Subcutaneous abdominal adipose tissue (tissue), 5 donors: Measurements from ENCODE around the gene GALNS.

ENCODE experiments used
- H3K27ac ChIP-seq: one replicate; pipeline ENCODE4 v1.7.0; 2013; ENCODE audit warnings: low read depth, mild to moderate bottlenecking, inconsistent platforms, low read length, moderate library complexity
- H3K27me3 ChIP-seq, 5 donors: one replicate each; pipeline ENCODE4 v1.7.0; 2013; ENCODE audit warnings: low read length in 5 of 5, inconsistent platforms in 1 of 5; ENCODE audit not compliant: control insufficient read depth in 5 of 5, insufficient read depth in 4 of 5
- H3K36me3 ChIP-seq, 5 donors: one replicate each; pipeline ENCODE4 v1.7.0; 2013; ENCODE audit warnings: low read length in 5 of 5; ENCODE audit not compliant: control insufficient read depth in 5 of 5, insufficient read depth in 5 of 5
- H3K4me1 ChIP-seq, 5 donors: one replicate each; pipeline ENCODE4 v1.7.0; 2013; ENCODE audit warnings: low read length in 5 of 5, mild to moderate bottlenecking in 3 of 5, moderate library complexity in 1 of 5; ENCODE audit not compliant: control insufficient read depth in 5 of 5, insufficient read depth in 5 of 5
- H3K4me3 ChIP-seq, 5 donors: one replicate each; pipeline ENCODE4 v1.7.0; 2013; ENCODE audit warnings: low read length in 5 of 5, low read depth in 1 of 5
- H3K9ac ChIP-seq, 5 donors: one replicate each; pipeline ENCODE4 v1.7.0; 2013; ENCODE audit warnings: low read length in 5 of 5, mild to moderate bottlenecking in 4 of 5, moderate library complexity in 3 of 5
- H3K9me3 ChIP-seq, 5 donors: one replicate each; pipeline ENCODE4 v1.7.0; 2013; ENCODE audit warnings: low read length in 5 of 5; ENCODE audit not compliant: control insufficient read depth in 5 of 5
- donor health status: healthy.
- donor health status: healthy.
- donor health status: healthy.
- donor health status: healthy.
- donor health status: healthy.

Gene GALNS

DNA sequence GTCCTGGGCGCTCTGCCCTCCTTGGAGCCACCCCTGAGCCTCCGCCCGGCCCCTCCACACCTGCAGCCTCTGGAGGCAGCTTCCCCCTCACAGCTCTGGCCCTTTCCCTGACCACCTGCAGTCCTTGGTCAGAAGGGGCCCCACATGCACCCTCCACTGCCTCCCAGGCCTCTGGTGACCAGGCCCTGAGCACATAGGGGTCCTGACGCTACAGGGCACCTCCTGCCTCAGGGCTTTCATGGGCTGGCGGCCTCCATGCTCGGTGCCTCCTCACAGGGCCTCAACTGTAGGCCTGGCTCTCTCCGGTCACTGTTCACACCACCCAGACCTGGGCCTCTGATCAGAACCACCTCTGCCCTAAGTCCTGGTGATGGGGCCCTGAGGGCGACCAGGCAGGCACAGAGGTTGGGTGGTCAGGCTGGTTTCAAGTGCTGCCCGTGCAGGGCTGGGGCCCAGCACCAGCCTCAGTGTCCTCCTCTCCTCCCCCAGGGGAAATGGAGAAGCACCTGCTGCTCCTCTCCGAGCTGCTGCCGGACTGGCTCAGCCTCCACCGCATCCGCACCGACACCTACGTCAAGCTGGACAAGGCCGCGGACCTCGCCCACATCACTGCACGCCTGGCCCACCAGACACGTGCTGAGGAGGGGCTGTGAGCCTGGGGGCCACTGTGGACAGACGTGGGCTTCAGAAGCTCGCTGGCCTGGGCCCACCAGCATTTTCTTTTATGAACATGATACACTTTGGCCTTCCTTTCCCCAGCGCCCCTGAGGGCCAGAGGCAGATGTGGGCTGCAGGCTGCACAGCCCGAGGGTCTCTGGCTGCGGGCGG lies 48.9 kb downstream of the GALNS start:
- Histone ChIP-seq H3K9ac (no peak overlapping the region), H3K4me3 (no peak overlapping the region), H3K27ac (no peak overlapping the region), H3K27me3 (peaks cover 0 to 4% (median 4%) of the 10 kb centered on the region in 5 donors), H3K4me1 (peaks cover 6 to 52% (median 41%) of the 10 kb centered on the region in 5 donors), H3K36me3 (peaks cover 0 to 24% (median 15%) of the 10 kb centered on the region in 5 donors), H3K9me3 (no peaks in the 10 kb centered on the region)

DNA sequence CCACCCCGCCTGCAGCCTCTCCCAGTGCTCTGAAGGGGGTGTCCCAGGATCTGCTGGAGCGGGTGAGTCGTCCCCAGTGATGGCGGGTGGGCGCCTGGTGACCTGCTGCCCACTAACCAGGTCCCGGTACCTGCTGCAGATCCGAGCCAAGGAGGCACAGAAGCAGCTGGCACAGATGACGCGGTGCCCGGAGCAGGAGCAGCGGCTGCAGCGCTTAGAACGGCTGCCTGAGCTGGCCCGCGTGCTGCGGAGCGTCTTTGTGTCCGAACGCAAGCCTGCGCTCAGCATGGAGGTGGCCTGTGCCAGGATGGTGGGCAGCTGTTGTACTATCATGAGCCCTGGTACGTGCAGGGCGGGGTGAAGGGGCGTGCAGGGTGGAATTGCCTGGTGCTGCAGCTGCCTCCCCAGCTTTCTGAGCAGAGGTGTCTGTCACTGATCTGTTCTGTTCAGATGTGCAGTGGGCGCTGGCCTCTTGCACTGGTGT lies 49.6 kb downstream of the GALNS start:
- no peaks in the 10 kb centered on the region for H3K9me3 ChIP-seq
- H3K4me3 ChIP-seq: no peak overlapping the region
- no peak overlapping the region for H3K27ac ChIP-seq
- H3K36me3 ChIP-seq: peaks cover 0 to 24% (median 15%) of the 10 kb centered on the region in 5 donors
- peaks cover 6 to 52% (median 42%) of the 10 kb centered on the region in 5 donors for H3K4me1 ChIP-seq
- H3K9ac ChIP-seq: no peak overlapping the region
- peaks cover 0 to 4% (median 4%) of the 10 kb centered on the region in 5 donors for H3K27me3 ChIP-seq

DNA sequence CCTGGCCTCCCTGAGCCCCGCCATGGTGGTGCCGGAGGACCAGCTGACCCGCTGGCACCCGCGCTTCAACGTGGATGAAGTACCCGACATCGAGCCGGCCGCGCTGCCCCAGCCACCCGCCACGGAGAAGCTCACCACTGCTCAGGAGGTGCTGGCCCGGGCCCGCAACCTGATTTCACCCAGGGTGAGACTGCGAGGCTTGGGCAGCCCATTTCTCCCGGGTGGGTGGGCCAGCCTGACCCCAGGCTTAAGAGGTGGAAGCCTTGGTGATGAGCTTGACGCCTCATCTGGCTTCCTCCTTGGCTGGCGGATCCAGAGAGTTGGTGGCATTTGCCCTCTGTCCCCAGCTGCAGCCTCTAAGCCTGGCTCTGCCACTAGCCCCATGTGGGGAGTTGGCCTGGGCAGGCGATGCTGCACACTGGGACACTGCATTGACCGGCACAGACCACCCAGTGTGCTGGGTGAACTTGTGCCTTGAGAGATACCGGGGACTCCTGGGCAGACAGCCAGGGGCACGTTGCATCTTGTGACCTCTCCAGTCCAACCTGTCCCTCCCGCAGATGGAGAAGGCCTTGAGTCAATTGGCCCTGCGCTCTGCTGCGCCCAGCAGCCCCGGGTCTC lies 50.1 kb downstream of the GALNS start:
- peaks cover 6 to 53% (median 40%) of the 10 kb centered on the region in 5 donors for H3K4me1 ChIP-seq
- no peak overlapping the region for H3K4me3 ChIP-seq
- H3K9me3 ChIP-seq: no peaks in the 10 kb centered on the region
- H3K27me3 ChIP-seq: peaks cover 0 to 4% (median 4%) of the 10 kb centered on the region in 5 donors
- H3K9ac ChIP-seq: no peak overlapping the region
- H3K27ac ChIP-seq: no peak overlapping the region
- peaks cover 0 to 24% (median 15%) of the 10 kb centered on the region in 5 donors for H3K36me3 ChIP-seq

DNA sequence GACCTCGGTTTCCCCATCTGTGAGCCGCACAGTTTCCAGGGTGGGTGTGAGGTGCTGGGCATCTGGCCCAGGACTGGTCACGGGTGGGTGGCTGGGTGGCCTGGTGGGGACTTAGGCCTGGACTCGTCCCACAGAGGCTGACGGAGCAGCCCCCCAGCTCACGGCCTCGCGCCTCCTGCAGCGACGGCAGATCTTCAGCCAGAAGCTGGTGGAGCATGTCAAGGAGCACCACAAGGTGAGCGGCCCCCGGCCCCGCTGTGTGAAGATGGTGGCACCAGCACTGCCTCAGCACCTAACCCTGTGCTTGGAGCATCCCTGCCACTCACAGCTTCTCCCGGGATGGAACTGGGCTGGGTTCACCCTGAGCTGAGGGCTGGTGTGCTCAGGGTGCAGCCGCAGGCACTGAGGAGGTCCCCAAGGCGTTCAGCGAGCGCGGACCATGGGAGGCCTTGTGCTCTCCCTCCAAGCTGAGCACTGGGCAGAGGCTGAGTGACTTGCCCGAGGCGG lies 50.8 kb downstream of the GALNS start:
- Histone ChIP-seq H3K4me3 (no peak overlapping the region), H3K27ac (no peak overlapping the region), H3K9me3 (no peaks in the 10 kb centered on the region), H3K9ac (no peak overlapping the region), H3K27me3 (peaks cover 0 to 4% (median 4%) of the 10 kb centered on the region in 5 donors), H3K4me1 (peaks cover 6 to 46% (median 33%) of the 10 kb centered on the region in 5 donors), H3K36me3 (peaks cover 0 to 24% (median 15%) of the 10 kb centered on the region in 5 donors)

DNA sequence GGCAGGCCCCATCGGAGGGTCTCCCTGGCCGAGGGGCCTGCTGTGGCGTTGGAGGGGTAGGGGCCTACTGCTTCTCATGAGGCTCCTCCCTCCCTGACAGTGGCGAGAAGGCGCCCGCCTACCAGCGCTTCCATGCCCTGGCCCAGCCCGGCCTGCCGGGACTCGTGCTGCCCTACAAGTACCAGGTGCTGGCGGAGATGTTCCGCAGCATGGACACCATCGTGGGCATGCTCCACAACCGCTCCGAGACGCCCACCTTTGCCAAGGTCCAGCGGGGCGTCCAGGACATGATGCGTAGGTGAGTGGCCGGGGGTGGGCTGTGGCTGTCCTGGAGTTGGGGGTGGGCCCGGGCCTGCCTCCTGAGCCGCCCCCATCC lies 51.4 kb downstream of the GALNS start:
- peaks cover 0 to 24% (median 15%) of the 10 kb centered on the region in 5 donors for H3K36me3 ChIP-seq
- H3K9ac ChIP-seq: no peak overlapping the region
- H3K27ac ChIP-seq: no peak overlapping the region
- H3K4me3 ChIP-seq: no peak overlapping the region
- H3K9me3 ChIP-seq: no peaks in the 10 kb centered on the region
- peaks cover under 1 to 40% (median 27%) of the 10 kb centered on the region in 5 donors for H3K4me1 ChIP-seq
- peaks cover 0 to 4% (median 4%) of the 10 kb centered on the region in 5 donors for H3K27me3 ChIP-seq

- H3K9ac ChIP-seq: no peak overlapping the region
- H3K4me1 ChIP-seq: peaks cover 0 to 34% (median 21%) of the 10 kb centered on the region in 5 donors
- H3K4me3 ChIP-seq: no peak overlapping the region
- H3K27ac ChIP-seq: no peak overlapping the region
- H3K36me3 ChIP-seq: peaks cover 0 to 19% (median 15%) of the 10 kb centered on the region in 5 donors
- peaks cover 0 to 4% (median 4%) of the 10 kb centered on the region in 5 donors for H3K27me3 ChIP-seq
- H3K9me3 ChIP-seq: no peaks in the 10 kb centered on the region
These were observed 52.0 kb downstream of the GALNS start for GRCh38 chr16:88804552-88805339.

DNA sequence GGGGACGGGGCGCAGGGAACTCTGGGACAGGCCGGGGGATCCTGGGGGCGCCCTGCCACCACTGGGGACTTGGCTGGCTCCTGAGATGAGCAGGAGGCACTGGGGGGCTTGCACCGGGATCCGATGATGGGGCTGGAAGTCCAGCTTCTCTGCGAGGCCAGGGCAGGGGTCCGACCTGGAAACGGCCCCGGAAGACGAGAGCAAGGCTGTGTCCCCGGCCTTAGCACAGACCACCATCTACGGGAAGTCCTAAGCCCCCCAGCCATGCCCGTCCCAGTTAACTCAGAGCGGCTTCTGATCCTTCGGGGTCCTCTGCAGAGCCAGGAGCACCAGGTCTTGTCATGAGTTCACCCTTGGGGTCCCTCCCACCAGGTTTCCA lies 52.6 kb downstream of the GALNS start:
- Histone ChIP-seq H3K27me3 (peaks cover 0 to 4% (median 4%) of the 10 kb centered on the region in 5 donors), H3K36me3 (peaks cover 0 to 14% (median 10%) of the 10 kb centered on the region in 5 donors), H3K4me3 (no peak overlapping the region), H3K9me3 (no peaks in the 10 kb centered on the region), H3K9ac (no peak overlapping the region), H3K4me1 (peaks cover 0 to 28% (median 15%) of the 10 kb centered on the region in 5 donors), H3K27ac (no peak overlapping the region)

DNA sequence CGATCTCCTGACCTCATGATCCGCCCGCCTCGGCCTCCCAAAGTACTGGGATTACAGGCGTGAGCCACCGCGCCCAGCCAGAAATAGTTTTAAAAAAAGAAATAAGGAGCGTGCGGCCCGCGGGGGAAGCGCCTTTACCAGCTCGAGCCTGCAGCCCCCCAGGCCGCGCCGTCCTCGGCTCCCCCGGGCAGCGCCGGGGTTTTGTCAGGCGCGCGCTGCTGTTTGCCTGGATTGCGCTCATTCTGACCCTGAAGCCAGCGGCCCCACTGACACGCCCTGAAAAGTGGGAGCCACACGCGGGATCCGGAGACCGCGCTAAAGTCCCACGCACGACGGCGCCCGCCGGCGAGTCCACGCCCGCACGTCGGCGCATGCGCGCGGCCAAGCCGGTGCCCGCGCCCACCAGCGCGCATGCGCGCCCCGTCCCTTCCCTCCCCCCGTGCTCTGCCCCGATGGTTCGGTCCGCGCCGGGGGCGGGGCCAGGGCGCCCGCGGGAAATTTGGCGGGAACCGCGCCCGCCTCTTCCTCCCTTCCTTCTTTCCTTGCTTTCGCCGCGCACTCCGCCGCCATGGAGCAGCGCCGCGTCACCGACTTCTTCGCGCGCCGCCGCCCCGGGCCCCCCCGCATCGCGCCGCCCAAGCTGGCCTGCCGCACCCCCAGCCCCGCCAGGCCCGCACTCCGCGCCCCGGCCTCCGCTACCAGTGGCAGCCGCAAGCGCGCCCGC lies 53.3 kb downstream of the GALNS start, which contains the start of gene CDT1:
Gene CDT1, plus strand, starts transcription at position 526 of the 724 bp plus-strand sequence. Its CDS starts 43 bp downstream, at position 569.
- no peaks in the 10 kb centered on the region for H3K9me3 ChIP-seq
- H3K4me3 ChIP-seq: peak within 1 kb of the TSS in 4 of 5 donors; percentile 62 to 73 (median 65)
- peak within 1 kb of the TSS; percentile 30 for H3K27ac ChIP-seq
- peaks cover 0 to 4% (median 4%) of the 10 kb centered on the region in 5 donors for H3K27me3 ChIP-seq
- peaks cover 0 to 8% (median 6%) of the 10 kb centered on the region in 5 donors for H3K36me3 ChIP-seq
- H3K4me1 ChIP-seq: peaks cover 0 to 27% (median 15%) of the 10 kb centered on the region in 5 donors
- peak within 1 kb of the TSS in 3 of 5 donors; percentile 61 to 71 (median 62) for H3K9ac ChIP-seq

DNA sequence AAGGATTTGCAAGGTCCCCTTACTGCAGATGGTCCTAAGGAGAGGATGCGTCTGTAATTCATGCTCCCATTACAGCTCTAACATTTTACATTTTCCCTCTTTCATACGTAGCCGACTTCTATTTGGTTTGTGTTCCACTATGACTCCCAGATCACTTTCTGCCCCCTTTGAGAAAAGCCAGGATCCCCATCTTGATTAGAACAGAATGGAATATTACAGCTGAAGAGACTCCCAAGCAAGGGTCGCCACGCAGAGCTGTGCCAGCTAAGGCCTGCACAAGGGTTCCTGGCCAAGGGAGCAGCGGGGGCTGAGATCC lies 56.5 kb downstream of the GALNS start:
- H3K9me3 ChIP-seq: no peaks in the 10 kb centered on the region

More for the DNA sequence above, 56.5 kb downstream of the GALNS start:
- Histone ChIP-seq H3K4me1 (peaks cover 0 to 27% (median 15%) of the 10 kb centered on the region in 5 donors), H3K36me3 (no peaks in the 10 kb centered on the region), H3K27ac (no peak overlapping the region), H3K27me3 (peaks cover 0 to 6% (median 4%) of the 10 kb centered on the region in 5 donors), H3K4me3 (no peak overlapping the region), H3K9ac (no peak overlapping the region)
